ENCODE measurements around the gene ATP6V1E1. TPM values are rescaled to one million over a fixed set of nuclear protein-coding genes. Genes with fewer than 3 reads are reported as not detected.

The ATP6V1E1 gene
- total and polyA plus RNA-seq, 8 donors: 80.6 to 140 (median 95.1) TPM

GRCh38 chr22:17596226-17596625, 32.3 kb downstream of the ATP6V1E1 start:
- intact Hi-C loops (cut with DNase I): no loop called here
- no peak overlapping the region for H3K4me3 ChIP-seq
- DNase-seq (no peak), ATAC-seq (no peak)
- no peak for TF ChIP-seq CTCF (IDR thresholded peaks at IDR 0.05)
- peaks cover 4 to 100% of the 10 kb centered on the region in 2 donors for H3K36me3 ChIP-seq
- H3K9me3 ChIP-seq: no peaks in the 10 kb centered on the region
- H3K4me1 ChIP-seq: no peaks in the 10 kb centered on the region
- no peak overlapping the region for H3K27ac ChIP-seq
- H3K27me3 ChIP-seq: no peaks in the 10 kb centered on the region

DNA sequence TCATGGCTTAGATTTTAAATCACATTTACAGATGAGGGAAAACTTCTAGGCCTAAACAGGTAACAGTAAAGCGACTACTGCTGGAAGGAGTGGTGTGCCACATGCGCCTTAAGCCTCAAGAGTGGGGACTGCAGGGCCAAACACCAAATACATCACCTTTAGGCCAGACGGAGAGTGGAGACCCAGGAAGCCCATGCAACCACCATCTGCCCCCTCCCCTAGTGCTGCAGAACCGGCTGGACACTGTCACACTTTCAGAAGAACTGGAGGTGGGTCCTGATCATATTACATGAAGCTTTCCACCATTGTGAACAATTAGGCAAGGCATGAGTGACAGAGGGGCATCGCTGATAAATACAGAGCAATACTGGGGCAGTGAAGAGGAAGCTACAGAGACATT, 36.3 kb downstream of the ATP6V1E1 start:
- H3K4me3 ChIP-seq: no peak overlapping the region
- peaks cover 0 to 76% of the 10 kb centered on the region in 2 donors for H3K36me3 ChIP-seq
- DNase-seq (no peak), ATAC-seq (no peak)
- H3K27me3 ChIP-seq: no peaks in the 10 kb centered on the region
- H3K9me3 ChIP-seq: no peaks in the 10 kb centered on the region
- intact Hi-C loops (cut with DNase I): no loop called here
- no peaks in the 10 kb centered on the region for H3K4me1 ChIP-seq
- no peak for TF ChIP-seq CTCF (IDR thresholded peaks at IDR 0.05)
- H3K27ac ChIP-seq: no peak overlapping the region

- peaks cover 0 to 60% of the 10 kb centered on the region in 2 donors for H3K36me3 ChIP-seq
- no peaks in the 10 kb centered on the region for H3K9me3 ChIP-seq
- ATAC-seq (no peak), DNase-seq (no peak)
- H3K27me3 ChIP-seq: no peaks in the 10 kb centered on the region
- no peak overlapping the region for H3K27ac ChIP-seq
- H3K4me3 ChIP-seq: no peak overlapping the region
- TF ChIP-seq CTCF (IDR thresholded peaks at IDR 0.05): no peak
- intact Hi-C loops (cut with DNase I): no loop called here
- no peaks in the 10 kb centered on the region for H3K4me1 ChIP-seq
These were observed 38.0 kb downstream of the ATP6V1E1 start for GRCh38 chr22:17590586-17590985.

- intact Hi-C loops (cut with DNase I): no loop called here
- no peaks in the 10 kb centered on the region for H3K27me3 ChIP-seq
These were observed 38.7 kb downstream of the ATP6V1E1 start for GRCh38 chr22:17589810-17590375.

DNA sequence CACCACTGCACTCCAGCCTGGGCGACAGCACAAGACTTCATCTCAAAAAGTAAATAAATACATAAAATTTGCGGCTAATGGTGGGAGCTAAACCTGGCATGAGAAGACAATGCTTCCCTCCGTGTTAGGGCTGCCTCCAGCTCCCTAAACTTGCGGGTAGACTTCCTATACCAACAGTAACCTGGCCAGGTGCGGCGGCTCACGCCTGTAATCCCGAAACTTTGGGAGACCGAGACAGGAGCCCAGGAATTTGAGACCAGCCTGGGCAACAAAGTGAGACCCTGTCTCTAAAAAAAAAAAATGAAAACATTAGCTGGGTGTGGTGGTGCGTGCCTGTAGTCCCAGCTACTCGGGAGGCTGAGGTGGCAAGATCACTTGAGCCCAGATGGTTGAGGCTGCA, 39.9 kb downstream of the ATP6V1E1 start:
- H3K9me3 ChIP-seq: no peaks in the 10 kb centered on the region
- no peak overlapping the region for H3K27ac ChIP-seq
- H3K36me3 ChIP-seq: peaks cover 0 to 40% of the 10 kb centered on the region in 2 donors
- no peak for TF ChIP-seq CTCF (IDR thresholded peaks at IDR 0.05)
- DNase-seq (no peak), ATAC-seq (no peak)
- H3K4me1 ChIP-seq: no peaks in the 10 kb centered on the region
- no peak overlapping the region for H3K4me3 ChIP-seq
- H3K27me3 ChIP-seq: no peaks in the 10 kb centered on the region
- intact Hi-C loops (cut with DNase I): no loop called here

More at GRCh38 chr22:17589810-17590375, 38.7 kb downstream of the ATP6V1E1 start:
- Histone ChIP-seq H3K9me3 (no peaks in the 10 kb centered on the region), H3K27ac (no peak overlapping the region), H3K36me3 (peaks cover 0 to 53% of the 10 kb centered on the region in 2 donors), H3K4me3 (no peak overlapping the region), H3K4me1 (no peaks in the 10 kb centered on the region)
- ATAC-seq (no peak), DNase-seq (no peak)
- TF ChIP-seq CTCF (IDR thresholded peaks at IDR 0.05): no peak

Measured in left lung (tissue), 10 donors.